OCI-LY1 (cell line): ENCODE results near the gene RFC2.

ENCODE experiments used
- EZH2 ChIP-seq: fragments of 200-600 bp; sonication (generic), shearing (Covaris generic); IDR thresholded peaks from 2 replicates; pipeline ENCODE4 v1.8.0; 2017; ENCODE audit warnings: borderline replicate concordance, mixed run types, mild to moderate bottlenecking, antibody characterized with exemption, low read length, moderate library complexity, mixed read lengths
- TF ChIP-seq, protein P1 (sequence below): fragments of 200-600 bp; sonication (generic), shearing (Covaris generic); IDR thresholded peaks from 2 replicates; pipeline ENCODE4 v1.5.1; 2017; ENCODE audit warnings: mild to moderate bottlenecking, antibody characterized with exemption, low read length, moderate library complexity, mixed read lengths

DNA sequence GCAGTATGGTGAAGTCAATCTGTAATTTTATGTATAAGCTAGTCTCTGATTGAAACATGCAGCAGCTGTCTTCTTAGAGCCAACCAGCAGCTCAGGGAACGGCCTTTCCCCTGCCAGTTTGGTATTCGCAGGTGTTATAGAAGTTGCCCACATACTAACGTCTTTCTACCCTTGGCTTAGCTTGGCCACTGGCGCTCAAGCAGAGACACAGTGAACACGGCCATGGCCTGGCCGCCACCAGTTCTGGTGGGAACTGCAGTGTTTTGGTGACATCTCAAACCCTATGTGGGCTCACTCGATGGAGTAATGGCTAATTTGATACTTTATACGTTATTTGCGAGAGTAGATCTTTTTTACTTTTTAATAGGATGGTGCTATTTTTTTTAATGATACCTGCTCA lies 63.0 kb downstream of the RFC2 start:
- no peak for TF ChIP-seq EZH2
- TF ChIP-seq, protein P1, sequence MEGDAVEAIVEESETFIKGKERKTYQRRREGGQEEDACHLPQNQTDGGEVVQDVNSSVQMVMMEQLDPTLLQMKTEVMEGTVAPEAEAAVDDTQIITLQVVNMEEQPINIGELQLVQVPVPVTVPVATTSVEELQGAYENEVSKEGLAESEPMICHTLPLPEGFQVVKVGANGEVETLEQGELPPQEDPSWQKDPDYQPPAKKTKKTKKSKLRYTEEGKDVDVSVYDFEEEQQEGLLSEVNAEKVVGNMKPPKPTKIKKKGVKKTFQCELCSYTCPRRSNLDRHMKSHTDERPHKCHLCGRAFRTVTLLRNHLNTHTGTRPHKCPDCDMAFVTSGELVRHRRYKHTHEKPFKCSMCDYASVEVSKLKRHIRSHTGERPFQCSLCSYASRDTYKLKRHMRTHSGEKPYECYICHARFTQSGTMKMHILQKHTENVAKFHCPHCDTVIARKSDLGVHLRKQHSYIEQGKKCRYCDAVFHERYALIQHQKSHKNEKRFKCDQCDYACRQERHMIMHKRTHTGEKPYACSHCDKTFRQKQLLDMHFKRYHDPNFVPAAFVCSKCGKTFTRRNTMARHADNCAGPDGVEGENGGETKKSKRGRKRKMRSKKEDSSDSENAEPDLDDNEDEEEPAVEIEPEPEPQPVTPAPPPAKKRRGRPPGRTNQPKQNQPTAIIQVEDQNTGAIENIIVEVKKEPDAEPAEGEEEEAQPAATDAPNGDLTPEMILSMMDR = no peak
